Measurements from ENCODE around the gene KY. TPM values are rescaled to one million over a fixed set of nuclear protein-coding genes. Genes with fewer than 3 reads are reported as not detected.

Gene KY
- total and polyA plus RNA-seq, 4 donors: 0.05 to 0.08 TPM; not detected in 2

- H3K27ac ChIP-seq (ENCODE audit: low read depth in 1 of 2, low read length in 2 of 2): no peak overlapping the region
- 71% methylated on average over 4 of the region's 4 CpGs for WGBS
- no peaks in the 10 kb centered on the region for H3K9me3 ChIP-seq (ENCODE audit: control insufficient read depth in 4 of 4, low read length in 3 of 4)
- TF ChIP-seq FOXA2 (IDR thresholded peaks at IDR 0.05) (no peak), HNF4G (IDR thresholded peaks at IDR 0.05) (no peak), NR2F2 (IDR thresholded peaks at IDR 0.05) (no peak), HNF4A (conservative IDR thresholded peaks at IDR 0.05) (no peak)
- peaks cover 4 to 8% (median 6%) of the 10 kb centered on the region in 4 donors for H3K4me1 ChIP-seq (ENCODE audit: control insufficient read depth in 4 of 4, insufficient read depth in 4 of 4, low read length in 3 of 4)
- H3K36me3 ChIP-seq (ENCODE audit: control insufficient read depth in 4 of 4, insufficient read depth in 3 of 4, low read depth in 1 of 4, low read length in 3 of 4): no peaks in the 10 kb centered on the region
- H3K27me3 ChIP-seq (ENCODE audit: control insufficient read depth in 4 of 4, insufficient read depth in 4 of 4, low read length in 3 of 4): peaks cover 0 to 4% (median 0%) of the 10 kb centered on the region in 4 donors
- no peak overlapping the region for H3K4me3 ChIP-seq (ENCODE audit: low read depth in 1 of 3, low read length in 3 of 3)
- H3K9ac ChIP-seq (ENCODE audit: low read depth in 1 of 2, low read length in 2 of 2): no peak overlapping the region
- peak; percentile 13 for DNase-seq (ENCODE audit: low spot score)
Measured at GRCh38 chr3:134655706-134656105, 4.9 kb upstream of the KY start.

- Histone ChIP-seq H3K9ac (ENCODE audit: low read depth in 1 of 2, low read length in 2 of 2) (no peak overlapping the region), H3K4me3 (ENCODE audit: low read depth in 1 of 3, low read length in 3 of 3) (no peak overlapping the region), H3K9me3 (ENCODE audit: control insufficient read depth in 4 of 4, low read length in 3 of 4) (no peaks in the 10 kb centered on the region), H3K27ac (ENCODE audit: low read depth in 1 of 2, low read length in 2 of 2) (no peak overlapping the region), H3K4me1 (ENCODE audit: control insufficient read depth in 4 of 4, insufficient read depth in 4 of 4, low read length in 3 of 4) (peaks cover 4 to 12% (median 10%) of the 10 kb centered on the region in 4 donors), H3K27me3 (ENCODE audit: control insufficient read depth in 4 of 4, insufficient read depth in 4 of 4, low read length in 3 of 4) (peaks cover 0 to 4% (median 0%) of the 10 kb centered on the region in 4 donors), H3K36me3 (ENCODE audit: control insufficient read depth in 4 of 4, insufficient read depth in 3 of 4, low read depth in 1 of 4, low read length in 3 of 4) (no peaks in the 10 kb centered on the region)
- WGBS: 98% methylated on average over 1 of the region's 1 CpG
- TF ChIP-seq, protein P1, sequence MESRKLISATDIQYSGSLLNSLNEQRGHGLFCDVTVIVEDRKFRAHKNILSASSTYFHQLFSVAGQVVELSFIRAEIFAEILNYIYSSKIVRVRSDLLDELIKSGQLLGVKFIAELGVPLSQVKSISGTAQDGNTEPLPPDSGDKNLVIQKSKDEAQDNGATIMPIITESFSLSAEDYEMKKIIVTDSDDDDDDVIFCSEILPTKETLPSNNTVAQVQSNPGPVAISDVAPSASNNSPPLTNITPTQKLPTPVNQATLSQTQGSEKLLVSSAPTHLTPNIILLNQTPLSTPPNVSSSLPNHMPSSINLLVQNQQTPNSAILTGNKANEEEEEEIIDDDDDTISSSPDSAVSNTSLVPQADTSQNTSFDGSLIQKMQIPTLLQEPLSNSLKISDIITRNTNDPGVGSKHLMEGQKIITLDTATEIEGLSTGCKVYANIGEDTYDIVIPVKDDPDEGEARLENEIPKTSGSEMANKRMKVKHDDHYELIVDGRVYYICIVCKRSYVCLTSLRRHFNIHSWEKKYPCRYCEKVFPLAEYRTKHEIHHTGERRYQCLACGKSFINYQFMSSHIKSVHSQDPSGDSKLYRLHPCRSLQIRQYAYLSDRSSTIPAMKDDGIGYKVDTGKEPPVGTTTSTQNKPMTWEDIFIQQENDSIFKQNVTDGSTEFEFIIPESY (IDR thresholded peaks at IDR 0.05): no peak
- TF ChIP-seq TAF1 (conservative IDR thresholded peaks at IDR 0.05): no peak
- no peak for TF ChIP-seq JUND (IDR thresholded peaks at IDR 0.05)
- TF ChIP-seq REST (IDR thresholded peaks at IDR 0.05): no peak
- TF ChIP-seq GABPA (IDR thresholded peaks at IDR 0.05 in 1 of 2, conservative IDR thresholded peaks at IDR 0.05 in 1 of 2): no peak
- TF ChIP-seq YY1 (IDR thresholded peaks at IDR 0.05): no peak
- TF ChIP-seq, protein P2, sequence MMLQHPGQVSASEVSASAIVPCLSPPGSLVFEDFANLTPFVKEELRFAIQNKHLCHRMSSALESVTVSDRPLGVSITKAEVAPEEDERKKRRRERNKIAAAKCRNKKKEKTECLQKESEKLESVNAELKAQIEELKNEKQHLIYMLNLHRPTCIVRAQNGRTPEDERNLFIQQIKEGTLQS (IDR thresholded peaks at IDR 0.05): no peak
- no peak for TF ChIP-seq HNF4G (IDR thresholded peaks at IDR 0.05)
- no peak for TF ChIP-seq FOXA1 (IDR thresholded peaks at IDR 0.05)
- TF ChIP-seq, protein P3, sequence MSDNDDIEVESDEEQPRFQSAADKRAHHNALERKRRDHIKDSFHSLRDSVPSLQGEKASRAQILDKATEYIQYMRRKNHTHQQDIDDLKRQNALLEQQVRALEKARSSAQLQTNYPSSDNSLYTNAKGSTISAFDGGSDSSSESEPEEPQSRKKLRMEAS (IDR thresholded peaks at IDR 0.05): no peak
- no peak for TF ChIP-seq FOXA2 (IDR thresholded peaks at IDR 0.05)
- TF ChIP-seq SP1 (IDR thresholded peaks at IDR 0.05): no peak
- no peak for TF ChIP-seq RXRA (IDR thresholded peaks at IDR 0.05)
- no peak for TF ChIP-seq EGR1 (IDR thresholded peaks at IDR 0.05; ENCODE audit: low read depth in 2 of 2)
- TF ChIP-seq RAD21 (IDR thresholded peaks at IDR 0.05): no peak
- TF ChIP-seq NR2F2 (IDR thresholded peaks at IDR 0.05): no peak
- no peak for TF ChIP-seq CTCF (IDR thresholded peaks at IDR 0.05; ENCODE audit: low read depth, low read length, missing input control)
- no peak for TF ChIP-seq HNF4A (conservative IDR thresholded peaks at IDR 0.05)
- no peak for DNase-seq (ENCODE audit: low spot score)
Measured at GRCh38 chr3:134654031-134654430, 3.2 kb upstream of the KY start.

Measured in liver (tissue), 9 donors.